A549 (cell line): Measurements from ENCODE around the gene NPRL2. TPM values are rescaled to one million over a fixed set of nuclear protein-coding genes. Genes with fewer than 3 reads are reported as not detected.
A peak's percentile ranks its signal among the peaks of the same experiment; 100 is the strongest.

Source experiments
- ATAC-seq, 2 experiments: fragments of 200-7000 bp in 1 of 2; fragments of >200 bp in 1 of 2; cut with Nextera tagmentation in 1 of 2; cut with Tn5 transposase in 1 of 2; 3 replicates each; pipeline versions ENCODE4 v1.8.0 to v1.9.1; 2018 to 2020; ENCODE audit warnings: mild to moderate bottlenecking in 1 of 2, moderate library complexity in 1 of 2
- CTCF ChIA-PET: fragments of 300-600 bp; sonication (Branson Sonifier 250); formaldehyde crosslinking; extraction: SDS; loops from one replicate; lab custom pipeline; 2021; ENCODE audit warnings: antibody characterized with exemption, inconsistent platforms; lab: Yijun Ruan, JAX
- POLR2A ChIA-PET: fragments of 350-600 bp; formaldehyde crosslinking; extraction: SDS; loops from one replicate; lab custom pipeline; 2021; ENCODE audit warnings: antibody characterized with exemption, inconsistent platforms; lab: Yijun Ruan, JAX
- DNase-seq, 2 experiments: peaks; one replicate each; pipeline versions ENCODE4 v3.0.0 to v3.0.0-alpha.2; 2011 to 2016; ENCODE audit warnings: low read depth in 1 of 2, low spot score in 1 of 2
- FAIRE-seq: peaks from 2 replicates; lab custom pipeline; 2011; peaks lifted over from hg19 to GRCh38; lab: Jason Lieb, UNC
- H3K27ac ChIP-seq, 2 experiments: fragments of >200 bp; sonication (Bioruptor Twin); formaldehyde crosslinking; 3 replicates each; pipeline ENCODE4 v1.5.1; 2016 to 2017
- H3K4me1 ChIP-seq: fragments of >200 bp; sonication (Bioruptor Twin); formaldehyde crosslinking; 3 replicates; pipeline ENCODE4 v1.6.1; 2016
- H3K4me2 ChIP-seq: fragments of >200 bp; sonication (Bioruptor Twin); formaldehyde crosslinking; 3 replicates; pipeline ENCODE4 v1.6.1; 2016
- H3K4me3 ChIP-seq: fragments of >200 bp; sonication (Bioruptor Twin); formaldehyde crosslinking; 3 replicates; pipeline ENCODE4 v1.5.1; 2016
- H3K9me3 ChIP-seq: fragments of >200 bp; sonication (Bioruptor Twin); formaldehyde crosslinking; 3 replicates; pipeline ENCODE4 v1.6.1; 2016
- CBX2 ChIP-seq: fragments of 200-600 bp; sonication (generic); IDR thresholded peaks from 2 replicates; pipeline ENCODE4 v1.6.1; 2016; ENCODE audit warnings: low read depth, mild to moderate bottlenecking, borderline replicate concordance
- CBX8 ChIP-seq: fragments of 200-600 bp; sonication (generic); IDR thresholded peaks from 2 replicates; pipeline ENCODE4 v1.6.1; 2016
- CHD2 ChIP-seq: fragments of 150-350 bp; IDR thresholded peaks from 2 replicates; pipeline ENCODE4 v1.6.1; 2014; ENCODE audit warnings: low read length; ENCODE audit not compliant: partially characterized antibody
- EHF ChIP-seq: fragments of 250-450 bp; sonication (Bioruptor Pico); IDR thresholded peaks from 2 replicates; pipeline ENCODE4 v1.5.0; 2020; ENCODE audit warnings: mild to moderate bottlenecking
- ESRRA ChIP-seq: fragments of 150-350 bp; IDR thresholded peaks from 2 replicates; pipeline ENCODE4 v1.6.1; 2014; ENCODE audit warnings: mild to moderate bottlenecking, low read length, borderline replicate concordance
- FOSL2 ChIP-seq, 2 experiments: fragments of 450-650 bp in 1 of 2; fragments of >200 bp in 1 of 2; sonication (Bioruptor Twin) in 1 of 2; formaldehyde crosslinking; IDR thresholded peaks; 2 replicates each; pipeline versions ENCODE4 v1.5.0 to v1.6.1; 2016 to 2020; ENCODE audit warnings: mild to moderate bottlenecking in 1 of 2, moderate library complexity in 1 of 2
- GATA3 ChIP-seq: IDR thresholded peaks from 2 replicates; pipeline ENCODE4 v1.6.1; 2012; ENCODE audit warnings: borderline replicate concordance
- HOXB13 ChIP-seq: fragments of 250-450 bp; sonication (Bioruptor Pico); IDR thresholded peaks from 2 replicates; pipeline ENCODE4 v1.5.0; 2020; ENCODE audit warnings: low read depth, mild to moderate bottlenecking, moderate library complexity
- HOXB5 ChIP-seq: fragments of 250-450 bp; sonication (Bioruptor Pico); IDR thresholded peaks from 2 replicates; pipeline ENCODE4 v1.5.0; 2020; ENCODE audit warnings: mild to moderate bottlenecking, moderate library complexity
- JUN ChIP-seq, 2 experiments: fragments of >200 bp; sonication (Bioruptor Twin); formaldehyde crosslinking; IDR thresholded peaks; 2 replicates in 1 of 2; 3 replicates in 1 of 2; pipeline ENCODE4 v1.6.1; 2016 to 2017
- KDM5A ChIP-seq: fragments of 200-600 bp; sonication (generic); IDR thresholded peaks from 2 replicates; pipeline ENCODE4 v1.6.1; 2016; ENCODE audit warnings: antibody characterized with exemption, mild to moderate bottlenecking
- MAFK ChIP-seq: fragments of 450-650 bp; IDR thresholded peaks from 2 replicates; pipeline ENCODE4 v1.6.1; 2014; ENCODE audit not compliant: partially characterized antibody
- MAZ ChIP-seq: fragments of 150-350 bp; IDR thresholded peaks from 2 replicates; pipeline ENCODE4 v1.6.1; 2014; ENCODE audit warnings: antibody characterized with exemption, low read depth, low read length, borderline replicate concordance
- MYC ChIP-seq: IDR thresholded peaks from 2 replicates; pipeline ENCODE4 v1.6.1; 2012; ENCODE audit warnings: mild to moderate bottlenecking, inconsistent platforms, low read length, improper control_type of control experiment, borderline replicate concordance
- NR3C1 ChIP-seq: fragments of >200 bp; sonication (Bioruptor Twin); formaldehyde crosslinking; IDR thresholded peaks from 3 replicates; pipeline ENCODE4 v1.6.1; 2017
- PHF8 ChIP-seq: fragments of 200-600 bp; sonication (generic); IDR thresholded peaks from 2 replicates; pipeline ENCODE4 v1.6.1; 2016; ENCODE audit warnings: low read depth, mild to moderate bottlenecking, antibody characterized with exemption, moderate library complexity, borderline replicate concordance
- POLR2A ChIP-seq: IDR thresholded peaks from 2 replicates; pipeline ENCODE4 v1.6.1; 2012; ENCODE audit warnings: mild to moderate bottlenecking, low read length
- POLR2AphosphoS2 ChIP-seq: conservative IDR thresholded peaks from 2 replicates; pipeline ENCODE4 v1.6.1; 2012; ENCODE audit warnings: low read length, improper control_type of control experiment, inconsistent platforms
- RAD21 ChIP-seq, 2 experiments: fragments of >200 bp in 1 of 2; sonication (Bioruptor Twin) in 1 of 2; formaldehyde crosslinking in 1 of 2; IDR thresholded peaks in 1 of 2; conservative IDR thresholded peaks in 1 of 2; 2 replicates in 1 of 2; 3 replicates in 1 of 2; pipeline ENCODE4 v1.6.1; 2012 to 2018; ENCODE audit warnings: inconsistent platforms in 1 of 2
- RFX5 ChIP-seq: fragments of 450-650 bp; IDR thresholded peaks from 2 replicates; pipeline ENCODE4 v1.7.1; 2014; ENCODE audit warnings: antibody characterized with exemption, mild to moderate bottlenecking, moderate library complexity
- RNF2 ChIP-seq: fragments of 200-600 bp; sonication (generic); IDR thresholded peaks from 2 replicates; pipeline ENCODE4 v1.6.1; 2016; ENCODE audit warnings: low read depth, mild to moderate bottlenecking, antibody characterized with exemption, moderate library complexity, borderline replicate concordance
- SMC3 ChIP-seq: fragments of >200 bp; sonication (Bioruptor Twin); formaldehyde crosslinking; IDR thresholded peaks from 3 replicates; pipeline ENCODE4 v1.6.1; 2018; ENCODE audit warnings: inconsistent platforms
- TFCP2L1 ChIP-seq: fragments of 250-450 bp; sonication (Bioruptor Pico); IDR thresholded peaks from 2 replicates; pipeline ENCODE4 v1.5.0; 2021; ENCODE audit warnings: mild to moderate bottlenecking
- ZFP36 ChIP-seq: fragments of 450-650 bp; IDR thresholded peaks from 2 replicates; pipeline ENCODE4 v1.6.1; 2014; ENCODE audit warnings: borderline replicate concordance; ENCODE audit not compliant: partially characterized antibody
- WGBS: methylation state at CpG from one replicate; pipeline ENCODE4 v1.1.6; 2017; ENCODE audit errors: missing lambda C conversion rate; 5-methylcytosine and 5-hydroxymethylcytosine counted together
- polyA plus RNA-seq, 4 experiments: library from polyadenylated mRNA; depleted of rRNA in 3 of 4; stranded (reverse); fragments of >200 nt; fragmentation: RNase III in 1 of 4; extraction: RNeasy Plus Mini Kit Qiagen cat#74134 plus additional on column Dnase treatment in 1 of 4; gene quantifications; 2 replicates in 3 of 4; 3 replicates in 1 of 4; pipeline ENCODE4 v1.2.3, GENCODE V29; 2011 to 2017
- TF ChIP-seq, protein P1 (sequence below): fragments of 250-450 bp; sonication (Bioruptor Pico); IDR thresholded peaks from 2 replicates; pipeline ENCODE4 v1.5.0; 2021; ENCODE audit warnings: mild to moderate bottlenecking, moderate library complexity, borderline replicate concordance
- TF ChIP-seq, protein P2 (sequence below): fragments of >200 bp; sonication (Bioruptor Twin); formaldehyde crosslinking; IDR thresholded peaks from 2 replicates; pipeline ENCODE4 v1.6.1; 2016
- TF ChIP-seq, protein P3 (sequence below): fragments of 450-650 bp; IDR thresholded peaks from 2 replicates; pipeline ENCODE4 v1.6.1; 2014; ENCODE audit warnings: antibody characterized with exemption
- TF ChIP-seq, protein P4 (sequence below): IDR thresholded peaks from 2 replicates; pipeline ENCODE4 v1.6.1; 2012; ENCODE audit warnings: low read depth, borderline replicate concordance
- TF ChIP-seq, protein P5 (sequence below): fragments of >200 bp; sonication (Bioruptor Twin); formaldehyde crosslinking; IDR thresholded peaks from 3 replicates; pipeline ENCODE4 v1.6.1; 2016
- TF ChIP-seq, protein P6 (sequence below): IDR thresholded peaks from 2 replicates; pipeline ENCODE4 v1.6.1; 2012

Gene NPRL2
- polyA plus RNA-seq, 2 of the 4 experiments (the other 2 are of a cell fraction): 19.5 to 19.9 TPM

DNA sequence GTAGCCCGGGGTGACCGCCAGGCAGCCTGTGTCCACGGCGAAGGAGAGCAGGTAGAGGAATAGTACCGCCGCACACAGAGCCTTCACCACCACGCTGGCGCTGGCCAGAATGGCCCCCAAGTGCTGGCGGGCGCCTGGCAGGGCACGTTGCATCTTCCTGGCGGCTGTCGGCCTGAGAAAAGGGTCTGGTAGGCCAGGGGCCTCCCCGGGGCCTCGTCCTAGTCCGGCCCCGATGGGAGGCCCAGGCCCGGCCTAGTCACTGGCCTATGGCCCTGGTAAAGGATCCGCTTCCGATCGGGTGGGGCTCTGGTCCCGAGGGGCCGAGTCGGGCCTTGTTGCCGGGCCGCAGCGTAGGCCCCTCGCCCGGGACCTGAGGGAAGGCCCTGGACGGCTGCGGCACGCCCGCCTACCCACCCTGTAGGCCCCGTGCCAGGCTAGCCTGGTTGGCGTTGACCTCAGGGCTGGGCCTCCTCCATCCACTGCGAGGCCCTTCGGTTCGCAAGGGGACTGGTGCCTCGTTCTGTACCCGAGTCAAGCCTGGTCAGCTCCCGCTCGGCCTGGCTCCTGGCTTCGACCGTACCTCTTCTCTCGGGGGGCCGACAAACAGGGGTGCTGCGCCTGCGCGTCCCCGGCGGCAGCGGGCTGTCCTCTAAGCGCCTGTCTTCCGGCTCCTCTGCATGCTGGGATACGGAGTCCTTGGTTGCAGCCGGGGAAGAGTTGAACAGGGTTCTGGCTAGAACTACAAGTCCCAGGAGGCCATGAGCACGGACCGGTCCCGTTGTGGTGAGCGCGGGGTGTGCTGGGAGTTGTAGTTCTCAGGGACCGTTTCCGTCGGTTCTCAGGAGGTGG, 8.6 kb upstream of the NPRL2 start, which contains the start of gene TMEM115 (continued):
- TF ChIP-seq, protein P1, sequence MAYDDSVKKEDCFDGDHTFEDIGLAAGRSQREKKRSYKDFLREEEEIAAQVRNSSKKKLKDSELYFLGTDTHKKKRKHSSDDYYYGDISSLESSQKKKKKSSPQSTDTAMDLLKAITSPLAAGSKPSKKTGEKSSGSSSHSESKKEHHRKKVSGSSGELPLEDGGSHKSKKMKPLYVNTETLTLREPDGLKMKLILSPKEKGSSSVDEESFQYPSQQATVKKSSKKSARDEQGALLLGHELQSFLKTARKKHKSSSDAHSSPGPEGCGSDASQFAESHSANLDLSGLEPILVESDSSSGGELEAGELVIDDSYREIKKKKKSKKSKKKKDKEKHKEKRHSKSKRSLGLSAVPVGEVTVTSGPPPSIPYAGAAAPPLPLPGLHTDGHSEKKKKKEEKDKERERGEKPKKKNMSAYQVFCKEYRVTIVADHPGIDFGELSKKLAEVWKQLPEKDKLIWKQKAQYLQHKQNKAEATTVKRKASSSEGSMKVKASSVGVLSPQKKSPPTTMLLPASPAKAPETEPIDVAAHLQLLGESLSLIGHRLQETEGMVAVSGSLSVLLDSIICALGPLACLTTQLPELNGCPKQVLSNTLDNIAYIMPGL (CRISPR knock-in tag): no peak
- no peak for TF ChIP-seq FOSL2 (IDR thresholded peaks at IDR 0.05)
- no peak for TF ChIP-seq FOSL2 (CRISPR knock-in tag; IDR thresholded peaks at IDR 0.05)
- TF ChIP-seq, protein P2, sequence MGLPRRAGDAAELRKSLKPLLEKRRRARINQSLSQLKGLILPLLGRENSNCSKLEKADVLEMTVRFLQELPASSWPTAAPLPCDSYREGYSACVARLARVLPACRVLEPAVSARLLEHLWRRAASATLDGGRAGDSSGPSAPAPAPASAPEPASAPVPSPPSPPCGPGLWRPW: no peak
- TF ChIP-seq CBX2: no peak
- no peak for TF ChIP-seq CHD2
- TF ChIP-seq, protein P3, sequence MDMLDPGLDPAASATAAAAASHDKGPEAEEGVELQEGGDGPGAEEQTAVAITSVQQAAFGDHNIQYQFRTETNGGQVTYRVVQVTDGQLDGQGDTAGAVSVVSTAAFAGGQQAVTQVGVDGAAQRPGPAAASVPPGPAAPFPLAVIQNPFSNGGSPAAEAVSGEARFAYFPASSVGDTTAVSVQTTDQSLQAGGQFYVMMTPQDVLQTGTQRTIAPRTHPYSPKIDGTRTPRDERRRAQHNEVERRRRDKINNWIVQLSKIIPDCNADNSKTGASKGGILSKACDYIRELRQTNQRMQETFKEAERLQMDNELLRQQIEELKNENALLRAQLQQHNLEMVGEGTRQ: no peak
- no peak for TF ChIP-seq RNF2
- no peak for TF ChIP-seq SMC3
- no peak for TF ChIP-seq TFCP2L1
- TF ChIP-seq, protein P4, sequence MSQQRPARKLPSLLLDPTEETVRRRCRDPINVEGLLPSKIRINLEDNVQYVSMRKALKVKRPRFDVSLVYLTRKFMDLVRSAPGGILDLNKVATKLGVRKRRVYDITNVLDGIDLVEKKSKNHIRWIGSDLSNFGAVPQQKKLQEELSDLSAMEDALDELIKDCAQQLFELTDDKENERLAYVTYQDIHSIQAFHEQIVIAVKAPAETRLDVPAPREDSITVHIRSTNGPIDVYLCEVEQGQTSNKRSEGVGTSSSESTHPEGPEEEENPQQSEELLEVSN: peak; percentile 50; the same call in 1 of the 2 replicates
- TF ChIP-seq, protein P5, sequence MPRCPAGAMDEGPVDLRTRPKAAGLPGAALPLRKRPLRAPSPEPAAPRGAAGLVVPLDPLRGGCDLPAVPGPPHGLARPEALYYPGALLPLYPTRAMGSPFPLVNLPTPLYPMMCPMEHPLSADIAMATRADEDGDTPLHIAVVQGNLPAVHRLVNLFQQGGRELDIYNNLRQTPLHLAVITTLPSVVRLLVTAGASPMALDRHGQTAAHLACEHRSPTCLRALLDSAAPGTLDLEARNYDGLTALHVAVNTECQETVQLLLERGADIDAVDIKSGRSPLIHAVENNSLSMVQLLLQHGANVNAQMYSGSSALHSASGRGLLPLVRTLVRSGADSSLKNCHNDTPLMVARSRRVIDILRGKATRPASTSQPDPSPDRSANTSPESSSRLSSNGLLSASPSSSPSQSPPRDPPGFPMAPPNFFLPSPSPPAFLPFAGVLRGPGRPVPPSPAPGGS: no peak
- no peak for TF ChIP-seq POLR2AphosphoS2
- TF ChIP-seq NR3C1: no peak
- TF ChIP-seq, protein P6, sequence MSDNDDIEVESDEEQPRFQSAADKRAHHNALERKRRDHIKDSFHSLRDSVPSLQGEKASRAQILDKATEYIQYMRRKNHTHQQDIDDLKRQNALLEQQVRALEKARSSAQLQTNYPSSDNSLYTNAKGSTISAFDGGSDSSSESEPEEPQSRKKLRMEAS: peak; percentile 61
- no peak for TF ChIP-seq GATA3
- TF ChIP-seq KDM5A: no peak
- no peak for TF ChIP-seq ESRRA
- TF ChIP-seq HOXB13 (CRISPR knock-in tag): no peak
- peak; percentile 78 for TF ChIP-seq PHF8
- no peak for TF ChIP-seq CBX8
- TF ChIP-seq EHF (CRISPR knock-in tag): no peak
- peak; percentile 50; the same call in 1 of the 2 replicates for TF ChIP-seq POLR2A

DNA sequence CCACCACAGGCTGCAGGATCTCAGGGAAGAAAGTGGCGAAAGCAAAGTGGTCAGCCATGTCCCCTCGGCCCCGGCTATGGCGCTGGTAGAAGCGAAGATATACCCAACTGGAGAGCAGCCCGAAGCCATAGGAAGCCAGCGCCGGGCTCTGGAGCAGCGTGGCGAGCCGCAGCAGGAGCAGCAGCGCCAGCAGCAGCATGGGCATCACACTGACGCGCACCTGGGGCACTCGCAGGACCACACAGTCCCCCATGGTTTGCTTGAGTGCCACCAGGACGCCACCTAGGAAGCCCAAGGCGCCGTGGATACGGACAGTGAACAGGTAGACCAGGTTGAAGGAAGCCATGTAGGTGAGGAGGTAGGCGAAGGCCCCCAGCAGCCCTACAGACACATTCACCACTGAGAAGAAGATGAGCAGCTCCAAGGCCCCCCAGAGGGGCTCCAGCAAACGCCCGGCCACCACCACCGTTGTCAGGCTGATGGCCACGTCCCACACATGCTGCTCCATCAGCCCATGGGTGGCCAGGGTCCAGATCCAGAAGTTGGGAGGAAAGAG, 7.9 kb upstream of the NPRL2 start:
- ChIA-PET CTCF (no interaction called here), POLR2A (no interaction called here)
- Histone ChIP-seq H3K9me3 (no peaks in the 10 kb centered on the region), H3K4me1 (peaks cover 25% of the 10 kb centered on the region), H3K4me3 (peak overlapping the region; percentile 100), H3K27ac (peak overlapping the region; percentile 94 to 100), H3K4me2 (peak overlapping the region; percentile 95)
- TF ChIP-seq CBX2 (no peak), ESRRA (no peak), ZFP36 (no peak), JUN (IDR thresholded peaks at IDR 0.05) (no peak), RAD21 (conservative IDR thresholded peaks at IDR 0.05 in 1 of 2, IDR thresholded peaks at IDR 0.05 in 1 of 2) (no peak), HOXB5 (CRISPR knock-in tag) (no peak), MAFK (no peak), MYC (no peak), MAZ (no peak), TFCP2L1 (no peak), RFX5 (no peak), POLR2A (no peak)
- TF ChIP-seq, protein P3: no peak
- ATAC-seq (no peak), DNase-seq (no peak), FAIRE-seq (no peak)
- WGBS: 63% methylated on average over 13 of the region's 24 CpGs
